ENCODE results near the gene ZNF488. TPM values are rescaled to one million over a fixed set of nuclear protein-coding genes. Genes with fewer than 3 reads are reported as not detected.

The ZNF488 gene
- total RNA-seq, 4 donors from 2014 or later = 1.0 to 3.9 (median 2.3) TPM

DNA sequence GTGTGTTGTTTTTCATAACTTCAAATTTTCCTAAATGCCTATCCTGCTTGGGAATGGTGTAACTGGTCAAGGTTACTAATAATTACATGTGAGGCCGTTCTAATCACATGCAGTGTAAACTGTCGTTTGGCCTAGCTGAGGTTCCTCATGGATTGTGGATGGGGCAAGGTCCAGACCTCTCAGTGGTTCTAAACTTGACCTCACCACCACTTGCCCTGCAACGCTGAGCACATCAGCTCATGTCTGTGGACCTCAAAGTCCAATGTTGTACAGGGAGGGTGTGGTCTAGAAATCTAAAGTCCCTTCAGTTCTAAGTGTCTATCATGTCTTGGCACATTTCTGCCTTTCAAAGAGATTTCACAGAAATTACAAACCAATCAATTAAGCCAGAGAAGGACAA is 20.3 kb downstream of the ZNF488 start:
- WGBS = 88% methylated on average over 3 of the region's 3 CpGs
- H3K36me3 ChIP-seq = no peaks in the 10 kb centered on the region
- H3K4me1 ChIP-seq = no peaks in the 10 kb centered on the region
- DNase-seq (ENCODE audit: low spot score in 2 of 2) = peak; percentile 19 to 48
- no peaks in the 10 kb centered on the region for H3K9me3 ChIP-seq
- no peak overlapping the region for H3K27ac ChIP-seq
- no peak for TF ChIP-seq EP300 (IDR thresholded peaks at IDR 0.05)
- no peak for TF ChIP-seq POLR2A (IDR thresholded peaks at IDR 0.05)
- TF ChIP-seq, protein P1, sequence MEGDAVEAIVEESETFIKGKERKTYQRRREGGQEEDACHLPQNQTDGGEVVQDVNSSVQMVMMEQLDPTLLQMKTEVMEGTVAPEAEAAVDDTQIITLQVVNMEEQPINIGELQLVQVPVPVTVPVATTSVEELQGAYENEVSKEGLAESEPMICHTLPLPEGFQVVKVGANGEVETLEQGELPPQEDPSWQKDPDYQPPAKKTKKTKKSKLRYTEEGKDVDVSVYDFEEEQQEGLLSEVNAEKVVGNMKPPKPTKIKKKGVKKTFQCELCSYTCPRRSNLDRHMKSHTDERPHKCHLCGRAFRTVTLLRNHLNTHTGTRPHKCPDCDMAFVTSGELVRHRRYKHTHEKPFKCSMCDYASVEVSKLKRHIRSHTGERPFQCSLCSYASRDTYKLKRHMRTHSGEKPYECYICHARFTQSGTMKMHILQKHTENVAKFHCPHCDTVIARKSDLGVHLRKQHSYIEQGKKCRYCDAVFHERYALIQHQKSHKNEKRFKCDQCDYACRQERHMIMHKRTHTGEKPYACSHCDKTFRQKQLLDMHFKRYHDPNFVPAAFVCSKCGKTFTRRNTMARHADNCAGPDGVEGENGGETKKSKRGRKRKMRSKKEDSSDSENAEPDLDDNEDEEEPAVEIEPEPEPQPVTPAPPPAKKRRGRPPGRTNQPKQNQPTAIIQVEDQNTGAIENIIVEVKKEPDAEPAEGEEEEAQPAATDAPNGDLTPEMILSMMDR (IDR thresholded peaks at IDR 0.05) = no peak
- TF ChIP-seq POLR2AphosphoS5 (IDR thresholded peaks at IDR 0.05) = no peak
- no peaks in the 10 kb centered on the region for H3K27me3 ChIP-seq
- H3K4me3 ChIP-seq = no peak overlapping the region

DNA sequence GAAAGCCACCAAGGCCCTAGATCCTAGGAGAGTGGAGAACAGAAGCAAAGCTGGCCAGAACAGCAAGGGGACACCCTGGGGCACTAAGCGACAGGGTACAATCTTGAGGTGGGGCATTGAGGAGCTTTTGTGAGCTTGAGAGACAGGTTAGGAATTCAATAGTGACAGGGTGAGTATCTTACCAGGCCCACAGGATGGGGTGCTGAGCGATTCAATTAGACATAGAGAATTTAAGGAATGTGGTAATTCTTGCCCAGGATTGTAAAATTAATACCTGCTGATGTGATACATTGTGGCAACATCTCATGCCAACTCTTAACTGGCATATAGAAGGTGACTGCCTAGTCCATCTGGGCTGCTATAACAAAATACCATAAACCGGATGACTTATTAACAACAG is 21.9 kb downstream of the ZNF488 start:
- DNase-seq (ENCODE audit: low spot score in 2 of 2) = peak in 1 of 2 donors; percentile 18
- TF ChIP-seq, protein P1 (IDR thresholded peaks at IDR 0.05) = no peak
- no peak for TF ChIP-seq POLR2A (IDR thresholded peaks at IDR 0.05)
- TF ChIP-seq POLR2AphosphoS5 (IDR thresholded peaks at IDR 0.05) = no peak
- no peak for TF ChIP-seq EP300 (IDR thresholded peaks at IDR 0.05)
- no peak overlapping the region for H3K4me3 ChIP-seq
- no peaks in the 10 kb centered on the region for H3K4me1 ChIP-seq
- no peaks in the 10 kb centered on the region for H3K9me3 ChIP-seq
- no peaks in the 10 kb centered on the region for H3K36me3 ChIP-seq
- no peaks in the 10 kb centered on the region for H3K27me3 ChIP-seq
- WGBS = 65% methylated on average over 3 of the region's 3 CpGs
- H3K27ac ChIP-seq = no peak overlapping the region

DNA sequence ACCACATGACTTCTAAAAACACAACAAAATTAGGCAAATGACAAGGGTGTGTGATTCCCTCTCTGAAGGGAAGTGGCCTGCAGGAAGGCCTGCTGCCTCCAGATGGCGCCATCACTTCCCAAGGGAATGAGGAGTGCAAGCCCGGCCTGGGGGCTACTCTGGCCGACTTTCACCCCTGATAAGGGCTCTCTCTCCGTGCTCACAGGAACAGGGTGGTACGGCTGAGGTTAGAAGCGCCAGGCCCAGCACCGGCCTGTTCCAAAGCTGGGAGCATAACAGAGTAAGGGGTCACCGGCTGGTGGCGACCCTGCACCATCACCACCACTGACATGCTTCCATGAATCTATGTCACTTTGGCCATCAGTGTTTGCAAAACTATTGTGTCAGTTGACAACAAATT is 22.8 kb downstream of the ZNF488 start:
- WGBS = 50% methylated on average over 7 of the region's 9 CpGs
- no peak for TF ChIP-seq POLR2A (IDR thresholded peaks at IDR 0.05)
- TF ChIP-seq, protein P1 (IDR thresholded peaks at IDR 0.05) = peak; percentile 5 to 73
- no peak for TF ChIP-seq EP300 (IDR thresholded peaks at IDR 0.05)
- Histone ChIP-seq H3K4me1 (no peaks in the 10 kb centered on the region), H3K27me3 (no peaks in the 10 kb centered on the region), H3K36me3 (no peaks in the 10 kb centered on the region), H3K4me3 (no peak overlapping the region), H3K9me3 (no peaks in the 10 kb centered on the region), H3K27ac (no peak overlapping the region)
- DNase-seq (ENCODE audit: low spot score in 2 of 2) = peak; percentile 60 to 73

DNA sequence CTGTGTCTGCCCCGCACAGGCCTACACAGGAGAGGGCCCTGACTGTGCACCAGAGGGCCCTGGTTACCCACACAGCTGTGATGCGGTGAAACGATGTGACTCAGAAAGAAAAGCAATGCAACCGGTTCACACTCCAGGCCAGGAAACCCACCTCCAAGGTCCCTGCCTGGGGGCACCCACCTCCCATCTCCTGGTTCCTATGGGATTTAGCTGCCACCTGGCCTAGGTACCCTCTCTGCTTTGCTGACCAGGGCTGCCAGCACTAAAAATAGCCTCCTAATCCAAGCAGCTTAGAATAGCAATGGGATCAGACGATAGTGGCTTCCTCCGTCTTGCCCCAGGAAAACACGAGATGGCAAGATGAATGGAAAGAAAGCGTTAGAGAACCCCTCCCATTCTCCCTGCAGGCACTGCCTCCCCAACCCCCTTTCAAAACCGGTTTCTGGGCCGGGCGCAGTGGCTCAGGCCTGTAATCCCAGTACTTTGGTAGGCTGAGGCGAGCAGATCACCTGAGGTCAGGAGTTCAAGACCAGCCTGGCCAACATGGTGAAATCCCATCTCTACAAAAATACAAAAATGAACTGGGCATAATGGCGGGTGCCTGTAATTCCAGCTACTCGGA is 23.6 kb downstream of the ZNF488 start:
- 62% methylated on average over 13 of the region's 14 CpGs for WGBS
- Histone ChIP-seq H3K36me3 (no peaks in the 10 kb centered on the region), H3K9me3 (no peaks in the 10 kb centered on the region), H3K4me1 (no peaks in the 10 kb centered on the region), H3K27ac (no peak overlapping the region), H3K4me3 (no peak overlapping the region), H3K27me3 (no peaks in the 10 kb centered on the region)
- DNase-seq (ENCODE audit: low spot score in 2 of 2) = peak; percentile 51 to 53
- TF ChIP-seq, protein P1 (IDR thresholded peaks at IDR 0.05) = no peak
- TF ChIP-seq POLR2A (IDR thresholded peaks at IDR 0.05) = no peak
- TF ChIP-seq POLR2AphosphoS5 (IDR thresholded peaks at IDR 0.05) = no peak
- TF ChIP-seq EP300 (IDR thresholded peaks at IDR 0.05) = no peak

DNA sequence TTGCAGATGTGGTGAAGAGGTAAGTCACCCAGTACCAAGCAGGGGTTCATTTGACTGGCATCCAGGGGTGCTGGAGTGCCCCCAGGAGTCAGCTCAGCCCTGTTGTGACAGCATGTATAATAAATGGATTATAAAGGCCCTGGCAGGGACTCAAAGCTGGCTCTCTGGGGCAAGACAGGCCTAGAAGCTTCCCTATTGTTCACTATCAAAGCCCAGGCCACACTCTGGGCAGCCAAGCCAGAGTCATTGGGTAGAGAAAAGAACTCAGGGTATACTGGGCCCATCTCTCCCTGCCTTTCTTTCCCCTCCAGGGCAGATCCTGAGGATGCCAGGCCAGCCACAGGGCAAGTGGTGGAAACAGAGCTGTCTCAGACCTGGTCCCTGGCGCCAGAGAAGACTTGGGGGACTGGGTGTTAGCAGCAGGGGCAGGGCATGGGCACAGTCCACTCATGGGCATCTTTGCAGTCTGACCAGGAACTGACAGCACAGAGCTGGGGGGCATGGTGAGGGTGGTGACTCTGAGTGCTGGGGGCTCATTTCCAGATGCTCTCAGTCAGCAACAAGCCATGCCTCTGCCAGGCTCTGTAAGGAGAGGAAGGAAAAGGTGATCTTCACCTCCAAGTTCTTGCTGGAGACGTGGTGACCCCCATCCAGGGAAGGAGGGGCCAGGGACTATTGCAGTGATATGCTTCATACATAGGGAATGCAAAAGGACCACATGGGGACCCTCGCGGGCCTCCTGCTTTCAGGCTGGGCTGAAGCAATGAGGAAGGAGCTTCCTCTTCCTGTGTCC is 24.3 kb downstream of the ZNF488 start:
- Histone ChIP-seq H3K27me3 (no peaks in the 10 kb centered on the region), H3K9me3 (no peaks in the 10 kb centered on the region), H3K36me3 (no peaks in the 10 kb centered on the region), H3K27ac (no peak overlapping the region), H3K4me1 (no peaks in the 10 kb centered on the region), H3K4me3 (no peak overlapping the region)
- peak; percentile 44 to 54 for DNase-seq (ENCODE audit: low spot score in 2 of 2)
- WGBS = 70% methylated on average over 4 of the region's 4 CpGs
- TF ChIP-seq POLR2AphosphoS5 (IDR thresholded peaks at IDR 0.05) (no peak), POLR2A (IDR thresholded peaks at IDR 0.05) (no peak), EP300 (IDR thresholded peaks at IDR 0.05) (no peak)
- TF ChIP-seq, protein P1 (IDR thresholded peaks at IDR 0.05) = no peak

Data from suprapubic skin (tissue), 4 donors.